GM18519 (cell line): ENCODE results near the gene LIN7A.

Experiments
- ATAC-seq: cut with Tn5 transposase; IDR thresholded peaks from one replicate; pipeline ENCODE4 v1.9.1; 2021; ENCODE audit warnings: mild to moderate bottlenecking, moderate library complexity; ENCODE audit not compliant: unreplicated experiment, low FRiP score

The LIN7A gene

GRCh38 chr12:80766897-80767296 is 170.8 kb downstream of the LIN7A start:
- peak; percentile 83 for ATAC-seq

DNA sequence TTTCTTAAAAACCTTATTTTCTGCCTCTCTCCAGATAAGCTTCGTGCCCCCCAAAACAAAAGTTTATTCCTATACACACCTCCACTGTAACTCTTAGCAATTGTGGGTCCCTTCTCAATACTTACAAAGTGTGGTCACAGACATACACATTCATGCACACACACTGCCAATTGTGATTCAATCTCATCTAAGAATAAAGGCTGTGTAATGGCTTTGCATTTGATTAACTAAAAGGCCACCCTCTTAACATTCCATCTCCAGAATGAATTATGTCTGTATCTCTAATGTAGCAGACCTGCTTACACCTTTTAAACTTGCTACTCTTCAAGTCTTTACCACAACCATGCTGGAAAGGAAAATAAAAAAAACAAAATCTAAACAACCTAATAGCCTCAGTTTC is 171.5 kb downstream of the LIN7A start:
- no peak for ATAC-seq

- peak; percentile 34 for ATAC-seq
Observed at GRCh38 chr12:80763874-80764273, 173.9 kb downstream of the LIN7A start.

DNA sequence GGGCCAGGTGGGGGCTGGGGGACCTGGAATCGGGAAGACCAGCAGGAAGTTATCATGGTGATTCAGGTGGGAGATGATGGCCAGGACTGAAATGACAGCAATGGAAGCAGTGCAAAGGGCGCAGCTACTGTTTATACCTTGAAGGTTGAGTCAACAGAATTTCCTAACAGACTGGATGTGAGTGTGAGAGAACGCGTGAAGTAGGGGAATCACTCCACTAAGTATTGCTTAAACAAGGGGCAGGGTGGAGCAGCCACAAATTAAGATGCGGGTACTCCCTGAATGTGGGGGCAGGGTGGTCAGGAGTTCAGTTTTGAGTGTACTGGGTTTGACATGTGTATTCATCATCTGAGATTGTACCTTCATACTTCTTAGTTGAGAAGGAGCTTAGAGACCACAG is 175.9 kb downstream of the LIN7A start:
- no peak for ATAC-seq

DNA sequence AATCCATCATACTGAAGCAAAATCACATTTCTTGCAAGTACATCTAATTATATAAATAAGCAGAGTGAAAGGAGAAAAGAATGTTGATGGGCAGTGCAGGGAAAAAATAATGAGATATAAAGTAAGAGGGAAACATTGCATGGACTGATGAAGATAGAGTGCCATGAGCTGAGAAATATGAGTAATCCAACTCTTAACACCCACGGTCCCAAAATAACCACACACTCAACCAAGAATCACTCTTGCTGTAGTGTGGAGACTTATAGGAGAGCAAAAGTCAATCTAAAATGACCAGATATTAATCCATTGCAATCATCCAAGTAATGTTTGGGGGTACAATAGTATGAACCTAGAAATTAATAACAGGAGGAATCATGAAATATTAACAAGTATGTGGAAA is 180.9 kb downstream of the LIN7A start:
- peak; percentile 86 for ATAC-seq

- no peak for ATAC-seq
Observed at GRCh38 chr12:80754274-80754673, 183.5 kb downstream of the LIN7A start.

GRCh38 chr12:80752464-80752863 is 185.3 kb downstream of the LIN7A start:
- no peak for ATAC-seq

DNA sequence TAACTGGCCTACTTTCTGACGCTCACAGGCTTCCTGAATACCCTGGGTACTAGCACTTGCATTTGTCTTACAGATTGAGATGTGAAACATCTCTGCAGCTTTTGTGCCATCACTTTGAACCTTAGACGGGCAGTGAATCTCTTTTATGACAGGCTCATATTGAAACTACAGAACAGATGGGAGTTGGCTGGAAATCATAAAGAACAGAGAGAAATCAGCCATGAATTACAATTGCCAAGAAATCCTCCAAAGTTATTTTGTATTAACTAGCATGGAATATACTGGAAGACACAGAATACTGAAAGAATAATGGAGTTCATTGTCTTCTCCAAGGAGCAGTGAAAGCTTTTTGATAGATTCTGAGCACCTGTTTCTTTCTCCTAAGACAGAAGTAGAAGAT is 188.3 kb downstream of the LIN7A start:
- ATAC-seq: no peak

- ATAC-seq: no peak
Observed at GRCh38 chr12:80747800-80748199, 189.9 kb downstream of the LIN7A start.

GRCh38 chr12:80745851-80746505 is 191.8 kb downstream of the LIN7A start:
- no peak for ATAC-seq
